NT2/D1 (cell line): ENCODE measurements around the gene NAA30.

ENCODE experiments used
- DNase-seq: peaks from one replicate; pipeline ENCODE4 v3.0.0-alpha.2; 2011; ENCODE audit warnings: low read depth, low spot score
- H3K27me3 ChIP-seq: 2 replicates; pipeline ENCODE4 v1.6.0; 2011; ENCODE audit warnings: mild to moderate bottlenecking; ENCODE audit not compliant: insufficient read length, insufficient read depth
- H3K36me3 ChIP-seq: 2 replicates; pipeline ENCODE4 v1.6.1; 2011; ENCODE audit warnings: mild to moderate bottlenecking, low read length, mixed read lengths; ENCODE audit not compliant: insufficient read depth, insufficient read length
- H3K4me1 ChIP-seq: 2 replicates; pipeline ENCODE4 v1.5.1; 2011; ENCODE audit not compliant: insufficient read depth, insufficient read length
- H3K4me3 ChIP-seq: 2 replicates; pipeline ENCODE4 v1.5.1; 2011; ENCODE audit warnings: low read depth; ENCODE audit not compliant: insufficient read length
- H3K9ac ChIP-seq: 2 replicates; pipeline ENCODE4 v1.6.0; 2011; ENCODE audit warnings: low read depth; ENCODE audit not compliant: insufficient read length
- H3K9me3 ChIP-seq: 2 replicates; pipeline ENCODE4 v1.5.1; 2011; ENCODE audit warnings: mild to moderate bottlenecking, low read length; ENCODE audit not compliant: insufficient read depth
- SUZ12 ChIP-seq: IDR thresholded peaks from 2 replicates; pipeline ENCODE4 v1.6.1; 2011; ENCODE audit not compliant: insufficient read length, insufficient read depth; ENCODE audit errors: extremely low read depth
- YY1 ChIP-seq: IDR thresholded peaks from 2 replicates; pipeline ENCODE4 v1.6.1; 2011; ENCODE audit not compliant: insufficient read length, insufficient read depth
- ZNF274 ChIP-seq: IDR thresholded peaks from 2 replicates; pipeline ENCODE4 v1.6.1; 2011; ENCODE audit warnings: mild to moderate bottlenecking, low read depth, low read length

NAA30 gene

DNA sequence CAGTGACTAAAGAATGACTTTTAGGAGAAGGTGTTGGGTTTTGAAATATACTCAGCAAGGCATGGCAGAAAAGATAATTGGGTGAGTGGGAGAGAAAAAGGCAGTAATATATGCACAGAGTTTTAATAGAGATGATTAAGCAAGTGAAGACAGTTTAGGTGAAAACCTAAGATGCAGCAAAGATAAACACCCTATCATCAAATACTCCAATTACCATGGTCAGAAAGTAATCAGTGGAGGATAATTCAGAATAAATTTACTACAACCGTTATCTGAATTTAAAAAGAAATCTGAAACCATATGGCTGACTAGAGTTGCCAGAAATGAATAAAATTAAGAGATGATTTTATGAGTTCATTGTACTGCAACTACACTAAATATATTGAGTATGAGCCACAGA is 26.8 kb downstream of the NAA30 start:
- no peak for DNase-seq
- no peaks in the 10 kb centered on the region for H3K36me3 ChIP-seq
- H3K9ac ChIP-seq, result no peak overlapping the region
- H3K4me1 ChIP-seq, result no peaks in the 10 kb centered on the region
- no peak overlapping the region for H3K4me3 ChIP-seq
- H3K27me3 ChIP-seq, result no peaks in the 10 kb centered on the region
- TF ChIP-seq ZNF274 (no peak), SUZ12 (no peak), YY1 (no peak)
- no peaks in the 10 kb centered on the region for H3K9me3 ChIP-seq

DNA sequence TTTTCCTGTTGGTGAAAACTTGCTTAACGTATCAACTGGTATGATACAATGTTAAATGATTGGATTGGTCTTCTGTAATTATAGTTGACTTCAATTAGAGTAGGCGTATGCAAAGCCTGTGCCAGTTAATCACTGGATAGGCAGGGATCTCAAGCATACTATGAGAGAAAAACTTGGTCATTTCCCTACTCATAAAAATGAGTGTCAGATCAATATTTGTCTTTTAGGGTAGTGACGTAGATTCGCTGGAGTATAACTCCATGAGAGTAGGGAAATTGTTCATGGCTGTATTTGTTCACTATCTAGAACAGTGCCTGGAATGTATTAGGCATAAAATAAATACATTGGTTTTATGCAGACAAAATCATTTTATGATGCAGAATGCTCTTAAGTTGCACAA is 28.6 kb downstream of the NAA30 start:
- Histone ChIP-seq H3K4me3 (no peak overlapping the region), H3K27me3 (no peaks in the 10 kb centered on the region), H3K9ac (no peak overlapping the region), H3K9me3 (no peaks in the 10 kb centered on the region), H3K4me1 (no peaks in the 10 kb centered on the region), H3K36me3 (no peaks in the 10 kb centered on the region)
- no peak for TF ChIP-seq SUZ12
- TF ChIP-seq YY1, result no peak
- TF ChIP-seq ZNF274, result no peak
- no peak for DNase-seq

- no peak for TF ChIP-seq YY1
- no peak for TF ChIP-seq SUZ12
- no peak for TF ChIP-seq ZNF274
- Histone ChIP-seq H3K4me1 (no peaks in the 10 kb centered on the region), H3K9ac (no peak overlapping the region), H3K36me3 (no peaks in the 10 kb centered on the region), H3K9me3 (no peaks in the 10 kb centered on the region), H3K27me3 (no peaks in the 10 kb centered on the region), H3K4me3 (no peak overlapping the region)
- no peak for DNase-seq
These were observed 29.6 kb downstream of the NAA30 start for GRCh38 chr14:57420033-57420432.

DNA sequence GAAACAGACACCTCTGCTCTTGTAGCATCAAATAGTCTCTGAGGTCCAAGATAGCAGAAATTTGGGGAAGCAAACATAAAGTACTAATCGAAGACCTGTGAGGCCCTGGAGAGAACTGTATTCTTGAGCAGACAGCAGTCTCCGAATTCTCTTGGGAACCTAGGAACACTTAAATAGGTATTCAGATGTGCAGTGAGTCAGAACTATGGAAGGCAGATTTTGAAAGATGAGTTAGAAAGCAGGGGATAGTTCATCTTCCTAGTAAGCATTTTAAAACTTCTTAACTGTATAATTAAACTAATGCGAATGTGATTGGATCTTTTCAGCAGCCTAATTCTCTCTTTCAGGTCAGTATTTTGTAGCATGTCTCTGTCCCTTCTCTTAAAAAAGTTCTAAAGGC is 30.6 kb downstream of the NAA30 start:
- Histone ChIP-seq H3K4me1 (no peaks in the 10 kb centered on the region), H3K9ac (no peak overlapping the region), H3K36me3 (no peaks in the 10 kb centered on the region), H3K9me3 (no peaks in the 10 kb centered on the region), H3K27me3 (no peaks in the 10 kb centered on the region), H3K4me3 (no peak overlapping the region)
- no peak for DNase-seq
- no peak for TF ChIP-seq SUZ12
- TF ChIP-seq YY1, result no peak
- TF ChIP-seq ZNF274, result no peak

- Histone ChIP-seq H3K4me1 (no peaks in the 10 kb centered on the region), H3K36me3 (no peaks in the 10 kb centered on the region), H3K4me3 (no peak overlapping the region), H3K9ac (no peak overlapping the region), H3K9me3 (no peaks in the 10 kb centered on the region), H3K27me3 (no peaks in the 10 kb centered on the region)
- DNase-seq, result no peak
- no peak for TF ChIP-seq SUZ12
- no peak for TF ChIP-seq YY1
- TF ChIP-seq ZNF274, result no peak
These were observed 45.5 kb downstream of the NAA30 start for GRCh38 chr14:57435923-57436322.

- Histone ChIP-seq H3K27me3 (no peaks in the 10 kb centered on the region), H3K36me3 (no peaks in the 10 kb centered on the region), H3K4me1 (no peaks in the 10 kb centered on the region), H3K9ac (no peak overlapping the region), H3K4me3 (no peak overlapping the region), H3K9me3 (no peaks in the 10 kb centered on the region)
- TF ChIP-seq YY1 (no peak), ZNF274 (no peak), SUZ12 (no peak)
- DNase-seq, result no peak
These were observed 71.5 kb downstream of the NAA30 start for GRCh38 chr14:57461777-57462320.

DNA sequence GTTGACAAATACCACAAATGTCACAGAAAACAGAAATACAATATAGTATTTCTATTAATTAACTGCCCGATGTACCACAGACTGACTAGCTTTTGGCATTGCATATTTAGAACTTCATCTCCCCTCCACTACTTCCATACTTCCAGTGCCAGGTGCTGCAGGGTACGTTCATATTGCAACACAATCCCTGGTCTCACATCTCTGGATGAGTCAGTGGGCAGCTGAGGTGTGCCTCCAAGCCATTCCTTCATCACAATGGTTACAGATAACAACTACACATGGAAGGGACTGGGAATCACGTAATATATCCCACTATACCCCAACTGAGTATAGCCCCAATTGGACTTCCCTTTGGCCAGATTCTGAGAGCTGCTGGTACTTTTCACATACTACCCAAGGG is 72.2 kb downstream of the NAA30 start:
- no peak for DNase-seq
- Histone ChIP-seq H3K27me3 (no peaks in the 10 kb centered on the region), H3K9ac (no peak overlapping the region), H3K4me3 (no peak overlapping the region), H3K4me1 (no peaks in the 10 kb centered on the region), H3K9me3 (no peaks in the 10 kb centered on the region), H3K36me3 (no peaks in the 10 kb centered on the region)
- TF ChIP-seq ZNF274, result no peak
- no peak for TF ChIP-seq YY1
- TF ChIP-seq SUZ12, result no peak

- DNase-seq, result no peak
- no peak for TF ChIP-seq ZNF274
- TF ChIP-seq SUZ12, result no peak
- TF ChIP-seq YY1, result no peak
- no peaks in the 10 kb centered on the region for H3K9me3 ChIP-seq
- H3K36me3 ChIP-seq, result no peaks in the 10 kb centered on the region
- H3K27me3 ChIP-seq, result no peaks in the 10 kb centered on the region
- no peaks in the 10 kb centered on the region for H3K4me1 ChIP-seq
- no peak overlapping the region for H3K4me3 ChIP-seq
- H3K9ac ChIP-seq, result no peak overlapping the region
These were observed 73.8 kb downstream of the NAA30 start for GRCh38 chr14:57464008-57464730.
